Parathyroid adenoma (tissue), 2 donors: ENCODE measurements around the gene ABCC1.

ENCODE experiments used
- H2AFZ ChIP-seq: fragments of 300-600 bp; sonication (generic); one replicate; pipeline ENCODE4 v1.7.0; 2017; ENCODE audit warnings: antibody characterized with exemption, mild to moderate bottlenecking
- H3K27ac ChIP-seq: fragments of 300-600 bp; sonication (generic); one replicate; pipeline ENCODE4 v1.7.0; 2017
- H3K27me3 ChIP-seq: fragments of 300-600 bp; sonication (generic); one replicate; pipeline ENCODE4 v1.7.0; 2017; ENCODE audit warnings: low read length; ENCODE audit not compliant: control insufficient read depth, insufficient read depth
- H3K36me3 ChIP-seq: fragments of 300-600 bp; sonication (generic); one replicate; pipeline ENCODE4 v1.7.0; 2017; ENCODE audit warnings: low read length; ENCODE audit not compliant: control insufficient read depth, insufficient read depth
- H3K4me1 ChIP-seq: fragments of 300-600 bp; sonication (generic); one replicate; pipeline ENCODE4 v1.7.0; 2017; ENCODE audit warnings: control low read depth
- H3K4me2 ChIP-seq: fragments of 300-600 bp; sonication (generic); one replicate; pipeline ENCODE4 v1.7.0; 2017; ENCODE audit warnings: low read length
- H3K4me3 ChIP-seq: fragments of 300-600 bp; sonication (generic); one replicate; pipeline ENCODE4 v1.7.0; 2017; ENCODE audit warnings: low read depth, low read length
- H3K79me2 ChIP-seq: fragments of 300-600 bp; sonication (generic); one replicate; pipeline ENCODE4 v1.7.0; 2017; ENCODE audit warnings: control low read depth
- H3K9ac ChIP-seq: fragments of 300-600 bp; sonication (generic); one replicate; pipeline ENCODE4 v1.7.0; 2017; ENCODE audit warnings: mild to moderate bottlenecking
- H3K9me3 ChIP-seq: fragments of 300-600 bp; sonication (generic); one replicate; pipeline ENCODE4 v1.7.0; 2017; ENCODE audit warnings: low read length; ENCODE audit not compliant: control insufficient read depth
- TF ChIP-seq, protein P1 (sequence below): fragments of 300-600 bp; sonication (generic); IDR thresholded peaks from one replicate; pipeline ENCODE4 v1.7.0; 2017; ENCODE audit warnings: antibody characterized with exemption, mild to moderate bottlenecking
- donor health status: primary hyperparathyroidism.

ABCC1 gene

GRCh38 chr16:16047761-16048160 is 98.3 kb downstream of the ABCC1 start:
- no peak overlapping the region for H2AFZ ChIP-seq
- TF ChIP-seq, protein P1, sequence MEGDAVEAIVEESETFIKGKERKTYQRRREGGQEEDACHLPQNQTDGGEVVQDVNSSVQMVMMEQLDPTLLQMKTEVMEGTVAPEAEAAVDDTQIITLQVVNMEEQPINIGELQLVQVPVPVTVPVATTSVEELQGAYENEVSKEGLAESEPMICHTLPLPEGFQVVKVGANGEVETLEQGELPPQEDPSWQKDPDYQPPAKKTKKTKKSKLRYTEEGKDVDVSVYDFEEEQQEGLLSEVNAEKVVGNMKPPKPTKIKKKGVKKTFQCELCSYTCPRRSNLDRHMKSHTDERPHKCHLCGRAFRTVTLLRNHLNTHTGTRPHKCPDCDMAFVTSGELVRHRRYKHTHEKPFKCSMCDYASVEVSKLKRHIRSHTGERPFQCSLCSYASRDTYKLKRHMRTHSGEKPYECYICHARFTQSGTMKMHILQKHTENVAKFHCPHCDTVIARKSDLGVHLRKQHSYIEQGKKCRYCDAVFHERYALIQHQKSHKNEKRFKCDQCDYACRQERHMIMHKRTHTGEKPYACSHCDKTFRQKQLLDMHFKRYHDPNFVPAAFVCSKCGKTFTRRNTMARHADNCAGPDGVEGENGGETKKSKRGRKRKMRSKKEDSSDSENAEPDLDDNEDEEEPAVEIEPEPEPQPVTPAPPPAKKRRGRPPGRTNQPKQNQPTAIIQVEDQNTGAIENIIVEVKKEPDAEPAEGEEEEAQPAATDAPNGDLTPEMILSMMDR: no peak
- H3K4me3 ChIP-seq: no peak overlapping the region
- H3K9ac ChIP-seq: no peak overlapping the region
- H3K27me3 ChIP-seq: no peaks in the 10 kb centered on the region
- H3K27ac ChIP-seq: no peak overlapping the region
- H3K36me3 ChIP-seq: no peaks in the 10 kb centered on the region
- H3K9me3 ChIP-seq: no peaks in the 10 kb centered on the region
- H3K4me2 ChIP-seq: no peak overlapping the region
- no peaks in the 10 kb centered on the region for H3K4me1 ChIP-seq
- H3K79me2 ChIP-seq: no peaks in the 10 kb centered on the region

GRCh38 chr16:16048904-16049582 is 99.6 kb downstream of the ABCC1 start:
- H3K79me2 ChIP-seq: no peaks in the 10 kb centered on the region
- H3K27ac ChIP-seq: no peak overlapping the region
- H3K36me3 ChIP-seq: no peaks in the 10 kb centered on the region
- no peaks in the 10 kb centered on the region for H3K4me1 ChIP-seq
- TF ChIP-seq, protein P1: no peak
- no peaks in the 10 kb centered on the region for H3K27me3 ChIP-seq
- no peaks in the 10 kb centered on the region for H3K9me3 ChIP-seq
- no peak overlapping the region for H3K4me3 ChIP-seq
- no peak overlapping the region for H3K4me2 ChIP-seq
- no peak overlapping the region for H2AFZ ChIP-seq
- no peak overlapping the region for H3K9ac ChIP-seq

- TF ChIP-seq, protein P1: no peak
- Histone ChIP-seq H3K27me3 (no peaks in the 10 kb centered on the region), H3K36me3 (no peaks in the 10 kb centered on the region)
These were observed 100.7 kb downstream of the ABCC1 start for GRCh38 chr16:16050106-16050505.

GRCh38 chr16:16051132-16051531 is 101.7 kb downstream of the ABCC1 start:
- no peak overlapping the region for H3K4me2 ChIP-seq
- H3K27me3 ChIP-seq: no peaks in the 10 kb centered on the region
- no peaks in the 10 kb centered on the region for H3K36me3 ChIP-seq
- TF ChIP-seq, protein P1: no peak
- no peak overlapping the region for H3K27ac ChIP-seq
- H3K4me3 ChIP-seq: no peak overlapping the region
- H3K4me1 ChIP-seq: no peaks in the 10 kb centered on the region
- H2AFZ ChIP-seq: no peak overlapping the region
- H3K79me2 ChIP-seq: no peaks in the 10 kb centered on the region
- no peaks in the 10 kb centered on the region for H3K9me3 ChIP-seq
- no peak overlapping the region for H3K9ac ChIP-seq

More at GRCh38 chr16:16050106-16050505, 100.7 kb downstream of the ABCC1 start:
- no peaks in the 10 kb centered on the region for H3K9me3 ChIP-seq
- no peak overlapping the region for H3K27ac ChIP-seq
- no peak overlapping the region for H3K4me3 ChIP-seq
- no peak overlapping the region for H3K4me2 ChIP-seq
- no peaks in the 10 kb centered on the region for H3K4me1 ChIP-seq
- H2AFZ ChIP-seq: no peak overlapping the region
- H3K9ac ChIP-seq: no peak overlapping the region
- H3K79me2 ChIP-seq: no peaks in the 10 kb centered on the region

DNA sequence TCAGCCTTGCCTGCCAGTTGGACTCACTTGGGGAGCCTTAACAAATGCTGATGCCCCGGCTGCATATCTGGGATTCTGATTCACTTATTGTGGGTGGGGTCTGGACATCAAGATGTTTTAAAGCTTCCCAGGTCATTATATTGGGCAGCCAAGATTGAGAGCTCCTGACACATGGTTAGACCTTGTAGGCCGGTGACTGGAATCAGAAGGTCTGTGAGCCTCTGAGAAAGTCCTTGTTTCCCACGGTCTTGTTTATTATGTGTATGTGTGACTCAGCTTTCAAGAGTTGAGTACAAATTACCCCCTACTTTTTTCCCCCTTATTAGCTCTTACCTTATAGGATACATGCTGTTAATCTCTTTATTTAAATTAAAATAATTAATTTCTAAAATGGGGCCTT is 103.5 kb downstream of the ABCC1 start:
- H3K4me3 ChIP-seq: no peak overlapping the region
- H3K9me3 ChIP-seq: no peaks in the 10 kb centered on the region
- no peak overlapping the region for H3K4me2 ChIP-seq
- no peaks in the 10 kb centered on the region for H3K4me1 ChIP-seq
- no peak overlapping the region for H2AFZ ChIP-seq
- no peaks in the 10 kb centered on the region for H3K79me2 ChIP-seq
- no peak overlapping the region for H3K27ac ChIP-seq
- TF ChIP-seq, protein P1: no peak
- no peaks in the 10 kb centered on the region for H3K36me3 ChIP-seq
- no peaks in the 10 kb centered on the region for H3K27me3 ChIP-seq
- H3K9ac ChIP-seq: no peak overlapping the region
